Measurements from ENCODE around the gene POMT2.

POMT2 gene

GRCh38 chr14:77246784-77247183, 73.9 kb downstream of the POMT2 start:
- Histone ChIP-seq H3K36me3 (replicated peaks) (no peaks in the 10 kb centered on the region), H3K4me1 (no peaks in the 10 kb centered on the region)

GRCh38 chr14:77245820-77246219, 74.9 kb downstream of the POMT2 start:
- Histone ChIP-seq H3K36me3 (replicated peaks) (no peaks in the 10 kb centered on the region), H3K4me1 (no peaks in the 10 kb centered on the region), H3K4me3 (no peak overlapping the region), H3K9me3 (no peaks in the 10 kb centered on the region), H3K27me3 (ENCODE audit: low read depth) (no peaks in the 10 kb centered on the region)
- DNase-seq (ENCODE audit: low spot score in 2 of 2): no peak
- in situ Hi-C loops (cut with MboI; ENCODE audit: low sequenced_read_pairs): no loop called here

More at GRCh38 chr14:77246784-77247183, 73.9 kb downstream of the POMT2 start:
- Histone ChIP-seq H3K9me3 (no peaks in the 10 kb centered on the region), H3K27me3 (ENCODE audit: low read depth) (no peaks in the 10 kb centered on the region), H3K4me3 (no peak overlapping the region)
- DNase-seq (ENCODE audit: low spot score in 2 of 2): no peak
- in situ Hi-C loops (cut with MboI; ENCODE audit: low sequenced_read_pairs): no loop called here

GRCh38 chr14:77243853-77244252, 76.8 kb downstream of the POMT2 start:
- Histone ChIP-seq H3K36me3 (replicated peaks) (no peaks in the 10 kb centered on the region), H3K4me3 (no peak overlapping the region), H3K4me1 (no peaks in the 10 kb centered on the region), H3K9me3 (no peaks in the 10 kb centered on the region), H3K27me3 (ENCODE audit: low read depth) (no peaks in the 10 kb centered on the region)
- no peak for DNase-seq (ENCODE audit: low spot score in 2 of 2)
- in situ Hi-C loops (cut with MboI; ENCODE audit: low sequenced_read_pairs): no loop called here

- in situ Hi-C loops (cut with MboI; ENCODE audit: low sequenced_read_pairs): no loop called here
- no peaks in the 10 kb centered on the region for H3K9me3 ChIP-seq
- DNase-seq (ENCODE audit: low spot score in 2 of 2): no peak
- H3K36me3 ChIP-seq (replicated peaks): no peaks in the 10 kb centered on the region
- no peaks in the 10 kb centered on the region for H3K27me3 ChIP-seq (ENCODE audit: low read depth)
- no peaks in the 10 kb centered on the region for H3K4me1 ChIP-seq
- H3K4me3 ChIP-seq: no peak overlapping the region
These were observed 77.9 kb downstream of the POMT2 start for GRCh38 chr14:77242752-77243151.

GRCh38 chr14:77241955-77242354, 78.7 kb downstream of the POMT2 start:
- Histone ChIP-seq H3K9me3 (no peaks in the 10 kb centered on the region), H3K4me3 (no peak overlapping the region), H3K4me1 (no peaks in the 10 kb centered on the region), H3K36me3 (replicated peaks) (no peaks in the 10 kb centered on the region), H3K27me3 (ENCODE audit: low read depth) (no peaks in the 10 kb centered on the region)
- DNase-seq (ENCODE audit: low spot score in 2 of 2): no peak
- in situ Hi-C loops (cut with MboI; ENCODE audit: low sequenced_read_pairs): no loop called here

- Histone ChIP-seq H3K4me3 (no peak overlapping the region), H3K27me3 (ENCODE audit: low read depth) (no peaks in the 10 kb centered on the region), H3K4me1 (no peaks in the 10 kb centered on the region), H3K9me3 (no peaks in the 10 kb centered on the region), H3K36me3 (replicated peaks) (no peaks in the 10 kb centered on the region)
- in situ Hi-C loops (cut with MboI; ENCODE audit: low sequenced_read_pairs): no loop called here
- no peak for DNase-seq (ENCODE audit: low spot score in 2 of 2)
These were observed 80.3 kb downstream of the POMT2 start for GRCh38 chr14:77240336-77240915.

- Histone ChIP-seq H3K4me3 (no peak overlapping the region), H3K36me3 (replicated peaks) (no peaks in the 10 kb centered on the region)
- no peak for DNase-seq (ENCODE audit: low spot score in 2 of 2)
These were observed 81.3 kb downstream of the POMT2 start for GRCh38 chr14:77239412-77239811.

GRCh38 chr14:77238996-77239395, 81.7 kb downstream of the POMT2 start:
- no peaks in the 10 kb centered on the region for H3K36me3 ChIP-seq (replicated peaks)
- no peaks in the 10 kb centered on the region for H3K4me1 ChIP-seq
- in situ Hi-C loops (cut with MboI; ENCODE audit: low sequenced_read_pairs): no loop called here
- no peak overlapping the region for H3K4me3 ChIP-seq
- no peak for DNase-seq (ENCODE audit: low spot score in 2 of 2)
- no peaks in the 10 kb centered on the region for H3K27me3 ChIP-seq (ENCODE audit: low read depth)
- H3K9me3 ChIP-seq: no peaks in the 10 kb centered on the region

More at GRCh38 chr14:77239412-77239811, 81.3 kb downstream of the POMT2 start:
- in situ Hi-C loops (cut with MboI; ENCODE audit: low sequenced_read_pairs): no loop called here
- Histone ChIP-seq H3K9me3 (no peaks in the 10 kb centered on the region), H3K4me1 (no peaks in the 10 kb centered on the region), H3K27me3 (ENCODE audit: low read depth) (no peaks in the 10 kb centered on the region)

GRCh38 chr14:77238356-77238755, 82.3 kb downstream of the POMT2 start:
- Histone ChIP-seq H3K4me3 (no peak overlapping the region), H3K27me3 (ENCODE audit: low read depth) (no peaks in the 10 kb centered on the region), H3K4me1 (no peaks in the 10 kb centered on the region), H3K36me3 (replicated peaks) (no peaks in the 10 kb centered on the region), H3K9me3 (no peaks in the 10 kb centered on the region)
- in situ Hi-C loops (cut with MboI; ENCODE audit: low sequenced_read_pairs): no loop called here
- no peak for DNase-seq (ENCODE audit: low spot score in 2 of 2)

- no peaks in the 10 kb centered on the region for H3K27me3 ChIP-seq (ENCODE audit: low read depth)
These were observed 83.9 kb downstream of the POMT2 start for GRCh38 chr14:77236814-77237213.

GRCh38 chr14:77231721-77232120, 89.0 kb downstream of the POMT2 start:
- Histone ChIP-seq H3K4me3 (no peak overlapping the region), H3K27me3 (ENCODE audit: low read depth) (no peaks in the 10 kb centered on the region), H3K4me1 (no peaks in the 10 kb centered on the region), H3K36me3 (replicated peaks) (no peaks in the 10 kb centered on the region), H3K9me3 (no peaks in the 10 kb centered on the region)
- no peak for DNase-seq (ENCODE audit: low spot score in 2 of 2)
- in situ Hi-C loops (cut with MboI; ENCODE audit: low sequenced_read_pairs): no loop called here

More at GRCh38 chr14:77236814-77237213, 83.9 kb downstream of the POMT2 start:
- DNase-seq (ENCODE audit: low spot score in 2 of 2): no peak
- no peaks in the 10 kb centered on the region for H3K4me1 ChIP-seq
- no peaks in the 10 kb centered on the region for H3K9me3 ChIP-seq
- H3K4me3 ChIP-seq: no peak overlapping the region
- no peaks in the 10 kb centered on the region for H3K36me3 ChIP-seq (replicated peaks)
- in situ Hi-C loops (cut with MboI; ENCODE audit: low sequenced_read_pairs): no loop called here

GRCh38 chr14:77230914-77231313, 89.8 kb downstream of the POMT2 start:
- in situ Hi-C loops (cut with MboI; ENCODE audit: low sequenced_read_pairs): no loop called here
- DNase-seq (ENCODE audit: low spot score in 2 of 2): no peak
- H3K4me3 ChIP-seq: no peak overlapping the region
- H3K27me3 ChIP-seq (ENCODE audit: low read depth): no peaks in the 10 kb centered on the region
- no peaks in the 10 kb centered on the region for H3K4me1 ChIP-seq
- H3K36me3 ChIP-seq (replicated peaks): no peaks in the 10 kb centered on the region
- no peaks in the 10 kb centered on the region for H3K9me3 ChIP-seq

GRCh38 chr14:77228056-77228455, 92.6 kb downstream of the POMT2 start:
- Histone ChIP-seq H3K4me3 (no peak overlapping the region), H3K27me3 (ENCODE audit: low read depth) (no peaks in the 10 kb centered on the region), H3K4me1 (no peaks in the 10 kb centered on the region), H3K9me3 (no peaks in the 10 kb centered on the region), H3K36me3 (replicated peaks) (no peaks in the 10 kb centered on the region)
- no peak for DNase-seq (ENCODE audit: low spot score in 2 of 2)
- in situ Hi-C loops (cut with MboI; ENCODE audit: low sequenced_read_pairs): no loop called here

GRCh38 chr14:77225892-77226557, 94.7 kb downstream of the POMT2 start:
- Histone ChIP-seq H3K4me1 (no peaks in the 10 kb centered on the region), H3K36me3 (replicated peaks) (no peaks in the 10 kb centered on the region), H3K4me3 (no peak overlapping the region), H3K27me3 (ENCODE audit: low read depth) (no peaks in the 10 kb centered on the region), H3K9me3 (no peaks in the 10 kb centered on the region)
- DNase-seq (ENCODE audit: low spot score in 2 of 2): no peak
- in situ Hi-C loops (cut with MboI; ENCODE audit: low sequenced_read_pairs): no loop called here

GRCh38 chr14:77225254-77225653, 95.4 kb downstream of the POMT2 start:
- no peak for DNase-seq (ENCODE audit: low spot score in 2 of 2)
- in situ Hi-C loops (cut with MboI; ENCODE audit: low sequenced_read_pairs): no loop called here
- H3K4me3 ChIP-seq: no peak overlapping the region
- H3K36me3 ChIP-seq (replicated peaks): no peaks in the 10 kb centered on the region
- no peaks in the 10 kb centered on the region for H3K4me1 ChIP-seq
- H3K9me3 ChIP-seq: no peaks in the 10 kb centered on the region
- H3K27me3 ChIP-seq (ENCODE audit: low read depth): no peaks in the 10 kb centered on the region

Measured in HAP-1 (cell line).